Esophagus mucosa (tissue), 1 donor: ENCODE measurements around the gene C16orf95. TPM values are rescaled to one million over a fixed set of nuclear protein-coding genes. Genes with fewer than 3 reads are reported as not detected.
A peak's percentile ranks its signal among the peaks of the same experiment; 100 is the strongest.
"Not testable (repeated sequence)": the region's sequence is repeated elsewhere in the genome, so short reads cannot be mapped to it uniquely, and the experiment has no call there.

Experiments
- ATAC-seq: fragments of 200-7000 bp; cut with Tn5 transposase; one replicate; pipeline ENCODE4 v1.9.1; 2020
- total RNA-seq: library from RNA; stranded (reverse); gene quantifications from one replicate; pipeline ENCODE4 v1.2.4, GENCODE V29; 2023
- donor health status: DM: yes; HTN: yes; CAD: no.

The C16orf95 gene
- 6.5 TPM for total RNA-seq

- ATAC-seq = peak; percentile 95
Measured at GRCh38 chr16:87316923-87317749, at the start of gene C16orf95. TSS of gene C16orf95 (minus strand) at chr16:87317392. CDS start at chr16:87317242, 150 bp downstream.

- ATAC-seq = no peak
Measured at GRCh38 chr16:87366930-87367329, 49.7 kb upstream of the C16orf95 start.

- peak; percentile 45 for ATAC-seq
Measured at GRCh38 chr16:87366288-87366687, 49.1 kb upstream of the C16orf95 start.

GRCh38 chr16:87365021-87365713, 48.0 kb upstream of the C16orf95 start:
- no peak for ATAC-seq

- no peak for ATAC-seq
Measured at GRCh38 chr16:87363771-87364455, 46.7 kb upstream of the C16orf95 start.

GRCh38 chr16:87362828-87363559, 45.8 kb upstream of the C16orf95 start:
- ATAC-seq = not testable (repeated sequence)

- ATAC-seq = no peak
Measured at GRCh38 chr16:87361916-87362619, 44.9 kb upstream of the C16orf95 start.

- peak; percentile 11 for ATAC-seq
Measured at GRCh38 chr16:87360862-87361610, 43.8 kb upstream of the C16orf95 start.

GRCh38 chr16:87359121-87359520, 41.9 kb upstream of the C16orf95 start:
- ATAC-seq = no peak

- no peak for ATAC-seq
Measured at GRCh38 chr16:87358696-87359095, 41.5 kb upstream of the C16orf95 start.

GRCh38 chr16:87358250-87358649, 41.1 kb upstream of the C16orf95 start:
- no peak for ATAC-seq

- no peak for ATAC-seq
Measured at GRCh38 chr16:87356491-87356853, 39.3 kb upstream of the C16orf95 start.

GRCh38 chr16:87353613-87354012, 36.4 kb upstream of the C16orf95 start:
- no peak for ATAC-seq

GRCh38 chr16:87352818-87353217, 35.6 kb upstream of the C16orf95 start:
- no peak for ATAC-seq

GRCh38 chr16:87351320-87351698, 34.1 kb upstream of the C16orf95 start:
- ATAC-seq = no peak

GRCh38 chr16:87350681-87351319, 33.6 kb upstream of the C16orf95 start:
- ATAC-seq = no peak

- no peak for ATAC-seq
Measured at GRCh38 chr16:87350031-87350430, 32.8 kb upstream of the C16orf95 start.

GRCh38 chr16:87348616-87349157, 31.5 kb upstream of the C16orf95 start:
- ATAC-seq = no peak

- no peak for ATAC-seq
Measured at GRCh38 chr16:87347932-87348615, 30.9 kb upstream of the C16orf95 start.
